ENCODE data around the gene RTL1.
A peak's percentile ranks its signal among the peaks of the same experiment; 100 is the strongest.

The RTL1 gene

GRCh38 chr14:100855256-100855930 lies 48.1 kb downstream of the RTL1 start:
- Mint-ChIP-seq H3K9me3 (no peaks in the 10 kb centered on the region), H3K4me3 (no peak overlapping the region), H3K36me3 (ENCODE audit: insufficient read depth) (peaks cover 1% of the 10 kb centered on the region), H3K4me1 (no peaks in the 10 kb centered on the region), H3K27ac (ENCODE audit: low read depth) (no peak overlapping the region), H3K27me3 (peaks cover 34% of the 10 kb centered on the region)
- ATAC-seq (replicated peaks; ENCODE audit: extremely low read depth, poor library complexity, severe bottlenecking) (no peak), DNase-seq (ENCODE audit: low spot score in 2 of 2) (no peak)

DNA sequence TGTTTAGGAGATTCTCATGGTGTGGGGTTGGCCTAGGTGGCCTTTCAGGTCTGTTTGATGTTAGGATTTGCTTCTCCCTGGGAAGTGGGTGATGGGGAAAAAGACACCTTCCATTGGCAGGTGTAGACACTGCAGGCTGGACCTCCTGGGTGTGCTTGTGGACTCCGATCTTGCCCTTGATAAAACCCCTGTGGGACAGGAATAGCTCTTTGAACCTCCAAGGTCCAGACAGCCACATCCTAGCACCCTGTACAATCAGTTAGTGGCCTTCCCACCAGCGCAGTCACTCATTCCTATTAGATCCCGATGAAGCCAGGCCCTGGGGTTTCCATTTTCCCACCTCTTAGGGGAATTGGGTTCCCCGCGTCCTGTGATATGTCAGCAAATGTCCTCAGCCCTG lies 49.1 kb downstream of the RTL1 start:
- no peaks in the 10 kb centered on the region for H3K9me3 Mint-ChIP-seq
- H3K36me3 Mint-ChIP-seq (ENCODE audit: insufficient read depth) = peaks cover 2% of the 10 kb centered on the region
- no peak for ATAC-seq (replicated peaks; ENCODE audit: extremely low read depth, poor library complexity, severe bottlenecking)
- H3K4me1 Mint-ChIP-seq = no peaks in the 10 kb centered on the region
- no peak overlapping the region for H3K4me3 Mint-ChIP-seq
- H3K27me3 Mint-ChIP-seq = peaks cover 25% of the 10 kb centered on the region
- no peak for DNase-seq (ENCODE audit: low spot score in 2 of 2)
- H3K27ac Mint-ChIP-seq (ENCODE audit: low read depth) = no peak overlapping the region

- Mint-ChIP-seq H3K9me3 (no peaks in the 10 kb centered on the region), H3K27ac (ENCODE audit: low read depth) (no peak overlapping the region), H3K4me3 (no peak overlapping the region), H3K4me1 (no peaks in the 10 kb centered on the region), H3K36me3 (ENCODE audit: insufficient read depth) (peaks cover 2% of the 10 kb centered on the region), H3K27me3 (peaks cover 13% of the 10 kb centered on the region)
- ATAC-seq (replicated peaks; ENCODE audit: extremely low read depth, poor library complexity, severe bottlenecking) (no peak), DNase-seq (ENCODE audit: low spot score in 2 of 2) (no peak)
Measured at GRCh38 chr14:100851946-100852620, 51.4 kb downstream of the RTL1 start.

DNA sequence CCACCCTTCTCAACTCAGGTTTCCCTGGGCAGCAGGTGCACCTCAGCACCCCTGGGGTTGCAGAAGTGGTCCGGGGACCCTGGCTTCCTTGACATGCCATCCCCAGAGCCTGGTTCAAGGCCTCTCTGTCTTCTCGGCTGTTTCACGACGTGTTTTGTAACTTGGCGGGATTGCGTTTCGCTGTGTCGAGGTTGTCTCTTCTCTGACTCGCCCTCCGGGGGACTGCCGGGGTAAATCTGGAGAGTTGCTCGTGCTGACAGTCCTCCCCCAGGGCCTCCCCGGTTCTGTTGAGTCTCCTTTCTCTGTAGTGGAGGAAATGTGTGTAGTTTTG lies 52.0 kb downstream of the RTL1 start:
- H3K4me3 Mint-ChIP-seq = no peak overlapping the region
- no peaks in the 10 kb centered on the region for H3K9me3 Mint-ChIP-seq
- peaks cover 8% of the 10 kb centered on the region for H3K27me3 Mint-ChIP-seq
- H3K4me1 Mint-ChIP-seq = no peaks in the 10 kb centered on the region
- H3K27ac Mint-ChIP-seq (ENCODE audit: low read depth) = no peak overlapping the region
- ATAC-seq (replicated peaks; ENCODE audit: extremely low read depth, poor library complexity, severe bottlenecking) (no peak), DNase-seq (ENCODE audit: low spot score in 2 of 2) (no peak)
- peaks cover 2% of the 10 kb centered on the region for H3K36me3 Mint-ChIP-seq (ENCODE audit: insufficient read depth)

DNA sequence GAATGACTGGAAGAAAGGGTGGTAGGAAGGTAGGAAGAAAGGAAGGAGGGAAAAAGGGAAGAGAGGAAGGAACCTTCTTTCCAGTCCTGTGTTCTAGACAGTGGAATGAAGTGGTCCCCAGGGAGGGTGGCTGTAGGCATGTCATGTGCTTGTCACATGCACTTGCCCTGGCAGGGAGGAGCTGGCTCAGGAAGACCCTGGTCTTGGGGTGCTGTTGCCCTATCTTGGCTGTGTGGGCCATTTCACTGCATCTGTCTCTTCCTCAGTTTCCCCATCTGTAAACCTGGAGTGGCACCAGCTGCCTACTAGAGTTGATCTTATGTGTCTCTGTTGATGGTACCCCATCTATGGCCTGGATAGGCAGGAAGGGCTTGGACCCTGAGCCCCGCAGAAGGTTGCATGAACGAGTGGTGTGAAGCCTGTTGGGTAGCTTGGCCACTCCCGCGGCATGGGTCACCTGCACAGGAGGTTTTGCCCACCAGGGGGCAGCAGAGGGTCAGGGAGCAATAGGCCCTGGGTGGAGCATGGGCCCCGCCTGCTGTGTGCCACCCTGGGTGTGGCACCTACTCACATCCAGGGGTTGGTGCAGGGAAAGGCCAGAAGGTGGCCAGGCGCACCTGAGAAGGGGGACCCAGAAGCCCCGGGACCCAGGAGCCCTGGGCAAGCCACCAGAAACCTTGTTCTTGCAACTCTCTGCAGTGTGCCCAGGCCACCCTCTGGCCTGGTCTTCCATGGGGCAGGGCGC lies 52.5 kb downstream of the RTL1 start:
- Mint-ChIP-seq H3K27ac (ENCODE audit: low read depth) (no peak overlapping the region), H3K4me1 (no peaks in the 10 kb centered on the region), H3K36me3 (ENCODE audit: insufficient read depth) (peaks cover 2% of the 10 kb centered on the region), H3K9me3 (no peaks in the 10 kb centered on the region), H3K27me3 (peaks cover 3% of the 10 kb centered on the region), H3K4me3 (no peak overlapping the region)
- peak; percentile 58 for ATAC-seq (replicated peaks; ENCODE audit: extremely low read depth, poor library complexity, severe bottlenecking)
- DNase-seq (ENCODE audit: low spot score in 2 of 2) = peak; percentile 51 to 70

DNA sequence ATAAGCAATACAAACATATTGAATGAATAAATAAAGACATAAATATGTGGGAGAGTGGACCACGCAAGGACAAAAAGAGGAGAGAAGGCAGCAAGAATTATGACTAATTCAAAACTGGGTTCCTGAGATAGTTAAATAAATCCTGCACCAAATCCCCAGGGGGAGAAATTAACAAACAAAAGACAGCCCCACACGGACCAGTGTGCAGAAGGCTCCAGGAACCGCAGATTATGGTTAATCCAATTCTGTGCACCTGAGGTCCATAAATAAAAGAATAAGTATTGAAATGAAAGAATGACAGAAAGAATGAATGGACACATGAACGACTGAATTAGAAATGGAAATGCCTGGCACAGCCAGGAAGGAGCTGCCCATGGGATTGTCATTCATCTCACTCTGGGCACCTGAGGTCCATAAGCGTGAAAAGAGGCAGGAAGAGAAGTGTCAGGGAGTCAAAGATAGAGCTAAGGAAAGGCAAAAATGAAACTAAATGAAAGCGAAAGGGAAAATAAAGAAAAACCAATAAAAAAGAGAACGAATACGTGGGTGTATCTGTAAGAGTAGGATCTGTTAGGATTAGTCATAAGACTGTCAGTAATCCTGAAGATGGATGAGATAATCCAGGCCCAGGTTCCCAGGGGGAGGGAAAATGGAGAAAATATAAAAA lies 54.3 kb downstream of the RTL1 start:
- no peak for DNase-seq (ENCODE audit: low spot score in 2 of 2)
- H3K4me3 Mint-ChIP-seq = no peak overlapping the region
- H3K27me3 Mint-ChIP-seq = no peaks in the 10 kb centered on the region
- no peaks in the 10 kb centered on the region for H3K9me3 Mint-ChIP-seq
- ATAC-seq (replicated peaks; ENCODE audit: extremely low read depth, poor library complexity, severe bottlenecking) = no peak
- H3K4me1 Mint-ChIP-seq = no peaks in the 10 kb centered on the region
- H3K36me3 Mint-ChIP-seq (ENCODE audit: insufficient read depth) = peaks cover 2% of the 10 kb centered on the region
- H3K27ac Mint-ChIP-seq (ENCODE audit: low read depth) = no peak overlapping the region

GRCh38 chr14:100846309-100846859 lies 57.1 kb downstream of the RTL1 start:
- Mint-ChIP-seq H3K4me3 (no peak overlapping the region), H3K27ac (ENCODE audit: low read depth) (no peak overlapping the region), H3K9me3 (no peaks in the 10 kb centered on the region), H3K27me3 (no peaks in the 10 kb centered on the region), H3K4me1 (no peaks in the 10 kb centered on the region), H3K36me3 (ENCODE audit: insufficient read depth) (peaks cover 2% of the 10 kb centered on the region)
- DNase-seq (ENCODE audit: low spot score in 2 of 2) = no peak
- ATAC-seq (replicated peaks; ENCODE audit: extremely low read depth, poor library complexity, severe bottlenecking) = no peak

- Mint-ChIP-seq H3K4me1 (no peaks in the 10 kb centered on the region), H3K27ac (ENCODE audit: low read depth) (no peak overlapping the region), H3K36me3 (ENCODE audit: insufficient read depth) (no peaks in the 10 kb centered on the region), H3K4me3 (no peak overlapping the region), H3K9me3 (no peaks in the 10 kb centered on the region), H3K27me3 (no peaks in the 10 kb centered on the region)
- ATAC-seq (replicated peaks; ENCODE audit: extremely low read depth, poor library complexity, severe bottlenecking) (no peak), DNase-seq (ENCODE audit: low spot score in 2 of 2) (no peak)
Measured at GRCh38 chr14:100845341-100845740, 58.2 kb downstream of the RTL1 start.

- ATAC-seq (replicated peaks; ENCODE audit: extremely low read depth, poor library complexity, severe bottlenecking) (no peak), DNase-seq (ENCODE audit: low spot score in 2 of 2) (no peak)
- no peaks in the 10 kb centered on the region for H3K4me1 Mint-ChIP-seq
- H3K27ac Mint-ChIP-seq (ENCODE audit: low read depth) = no peak overlapping the region
- H3K9me3 Mint-ChIP-seq = no peaks in the 10 kb centered on the region
- no peaks in the 10 kb centered on the region for H3K27me3 Mint-ChIP-seq
- H3K4me3 Mint-ChIP-seq = no peak overlapping the region
- H3K36me3 Mint-ChIP-seq (ENCODE audit: insufficient read depth) = no peaks in the 10 kb centered on the region
Measured at GRCh38 chr14:100844846-100845245, 58.7 kb downstream of the RTL1 start.

DNA sequence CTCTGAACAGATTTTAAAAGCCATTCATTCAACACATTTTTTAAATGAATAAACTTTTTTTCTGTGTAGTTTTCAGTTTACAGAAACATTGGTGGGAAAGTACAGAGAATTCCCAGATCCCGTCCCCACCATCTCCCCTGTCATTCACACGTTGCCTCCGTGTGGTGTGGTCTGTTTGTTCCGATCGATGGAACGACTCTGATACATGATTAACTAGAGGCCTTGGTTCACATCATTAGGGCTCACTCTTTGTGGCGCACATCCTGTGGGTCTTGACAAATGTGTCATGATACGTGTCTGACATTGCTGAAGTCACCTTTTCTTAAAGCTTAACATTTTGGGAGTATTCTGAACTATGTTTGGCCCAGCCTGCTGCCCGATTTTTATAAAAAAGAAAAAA lies 59.1 kb downstream of the RTL1 start:
- H3K4me1 Mint-ChIP-seq = no peaks in the 10 kb centered on the region
- H3K4me3 Mint-ChIP-seq = no peak overlapping the region
- no peak for DNase-seq (ENCODE audit: low spot score in 2 of 2)
- H3K9me3 Mint-ChIP-seq = no peaks in the 10 kb centered on the region
- H3K36me3 Mint-ChIP-seq (ENCODE audit: insufficient read depth) = no peaks in the 10 kb centered on the region
- no peak for ATAC-seq (replicated peaks; ENCODE audit: extremely low read depth, poor library complexity, severe bottlenecking)
- no peak overlapping the region for H3K27ac Mint-ChIP-seq (ENCODE audit: low read depth)
- peaks cover 2% of the 10 kb centered on the region for H3K27me3 Mint-ChIP-seq

DNA sequence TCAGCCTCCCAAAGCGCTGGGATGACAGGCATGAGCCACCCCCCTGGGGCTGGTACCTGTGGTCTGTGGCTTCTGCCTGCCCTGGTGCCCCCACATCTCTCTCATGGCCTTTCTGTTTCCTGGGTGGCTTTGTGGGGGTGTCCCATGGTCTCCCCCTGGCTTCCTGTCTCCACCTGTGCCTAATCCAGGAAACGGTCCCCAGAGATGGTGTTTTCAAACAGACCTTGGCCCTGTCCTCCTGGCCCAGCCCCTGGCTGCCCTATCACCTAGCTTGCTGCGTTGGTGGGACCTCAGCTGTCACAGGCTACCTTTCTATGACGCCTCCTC lies 59.5 kb downstream of the RTL1 start:
- no peak for ATAC-seq (replicated peaks; ENCODE audit: extremely low read depth, poor library complexity, severe bottlenecking)
- no peaks in the 10 kb centered on the region for H3K36me3 Mint-ChIP-seq (ENCODE audit: insufficient read depth)
- no peaks in the 10 kb centered on the region for H3K4me1 Mint-ChIP-seq
- H3K4me3 Mint-ChIP-seq = no peak overlapping the region
- H3K9me3 Mint-ChIP-seq = no peaks in the 10 kb centered on the region
- peaks cover 6% of the 10 kb centered on the region for H3K27me3 Mint-ChIP-seq
- no peak for DNase-seq (ENCODE audit: low spot score in 2 of 2)
- H3K27ac Mint-ChIP-seq (ENCODE audit: low read depth) = no peak overlapping the region

DNA sequence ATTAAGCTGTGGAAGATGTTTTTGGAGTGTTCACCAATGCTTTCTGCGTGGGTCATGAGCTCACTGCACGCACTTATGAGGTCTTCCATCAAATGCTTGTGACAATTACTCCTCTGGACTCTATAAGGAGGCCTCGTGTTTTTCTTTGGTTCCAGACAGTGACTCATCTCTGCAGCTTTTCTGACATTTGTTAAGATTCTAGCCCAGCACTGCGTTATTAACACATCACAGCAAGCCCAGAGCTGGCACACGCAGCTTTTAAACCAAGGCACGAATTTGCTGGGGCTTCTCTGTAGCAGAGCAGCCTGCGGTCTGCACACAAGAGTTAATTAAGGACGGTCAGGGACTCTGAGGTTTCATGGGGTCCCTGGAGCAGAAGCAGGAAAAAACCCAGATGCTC lies 60.7 kb downstream of the RTL1 start:
- DNase-seq (ENCODE audit: low spot score in 2 of 2) (no peak), ATAC-seq (replicated peaks; ENCODE audit: extremely low read depth, poor library complexity, severe bottlenecking) (no peak)
- H3K9me3 Mint-ChIP-seq = no peaks in the 10 kb centered on the region
- H3K4me3 Mint-ChIP-seq = no peak overlapping the region
- no peaks in the 10 kb centered on the region for H3K36me3 Mint-ChIP-seq (ENCODE audit: insufficient read depth)
- no peak overlapping the region for H3K27ac Mint-ChIP-seq (ENCODE audit: low read depth)
- H3K4me1 Mint-ChIP-seq = no peaks in the 10 kb centered on the region
- peaks cover 17% of the 10 kb centered on the region for H3K27me3 Mint-ChIP-seq

All from central memory CD8-positive, alpha-beta T cell (primary cell).